ENCODE results near the gene SLC12A4.

DNA sequence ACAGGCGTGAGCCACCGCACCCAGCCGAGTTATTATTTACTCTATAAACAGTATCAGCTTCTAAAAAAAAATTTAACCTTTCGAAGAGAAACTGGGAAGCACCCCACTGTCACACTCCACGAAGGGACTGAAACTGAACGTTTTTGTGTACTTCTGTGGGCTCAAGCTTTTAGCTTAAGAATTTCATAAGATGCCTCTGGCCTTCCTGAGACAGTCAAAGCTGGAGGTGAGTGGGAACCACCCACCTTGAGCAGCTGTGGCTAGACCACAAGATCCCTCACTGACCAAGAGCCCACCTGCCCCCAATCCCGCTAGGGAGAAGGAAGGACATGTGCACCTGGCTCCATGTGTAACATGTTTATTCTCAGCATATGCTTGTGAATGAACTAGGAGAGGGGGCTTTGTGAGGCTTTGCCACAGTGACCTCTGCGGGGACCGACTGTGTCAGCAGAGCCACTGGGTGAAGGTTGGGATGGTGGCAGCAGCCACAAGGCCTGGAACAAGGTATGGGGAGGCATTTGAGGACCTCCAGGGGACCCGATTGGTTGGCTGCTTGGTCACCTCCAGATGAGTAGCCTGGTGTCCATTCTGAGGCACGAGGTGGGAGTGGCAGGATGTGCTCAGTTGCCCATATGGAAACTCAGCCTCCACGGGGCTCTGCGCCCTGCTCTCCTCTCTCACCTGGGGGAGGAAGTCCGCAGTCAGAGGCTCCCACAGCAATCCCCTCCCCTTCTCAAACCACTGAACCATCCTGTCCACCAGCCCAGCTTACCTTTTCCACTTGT is 7.1 kb upstream of the SLC12A4 start:
- TF ChIP-seq, protein P1, sequence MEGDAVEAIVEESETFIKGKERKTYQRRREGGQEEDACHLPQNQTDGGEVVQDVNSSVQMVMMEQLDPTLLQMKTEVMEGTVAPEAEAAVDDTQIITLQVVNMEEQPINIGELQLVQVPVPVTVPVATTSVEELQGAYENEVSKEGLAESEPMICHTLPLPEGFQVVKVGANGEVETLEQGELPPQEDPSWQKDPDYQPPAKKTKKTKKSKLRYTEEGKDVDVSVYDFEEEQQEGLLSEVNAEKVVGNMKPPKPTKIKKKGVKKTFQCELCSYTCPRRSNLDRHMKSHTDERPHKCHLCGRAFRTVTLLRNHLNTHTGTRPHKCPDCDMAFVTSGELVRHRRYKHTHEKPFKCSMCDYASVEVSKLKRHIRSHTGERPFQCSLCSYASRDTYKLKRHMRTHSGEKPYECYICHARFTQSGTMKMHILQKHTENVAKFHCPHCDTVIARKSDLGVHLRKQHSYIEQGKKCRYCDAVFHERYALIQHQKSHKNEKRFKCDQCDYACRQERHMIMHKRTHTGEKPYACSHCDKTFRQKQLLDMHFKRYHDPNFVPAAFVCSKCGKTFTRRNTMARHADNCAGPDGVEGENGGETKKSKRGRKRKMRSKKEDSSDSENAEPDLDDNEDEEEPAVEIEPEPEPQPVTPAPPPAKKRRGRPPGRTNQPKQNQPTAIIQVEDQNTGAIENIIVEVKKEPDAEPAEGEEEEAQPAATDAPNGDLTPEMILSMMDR (IDR thresholded peaks at IDR 0.05), result no peak
- no peak for TF ChIP-seq EP300 (IDR thresholded peaks at IDR 0.05)
- no peak for TF ChIP-seq POLR2A (IDR thresholded peaks at IDR 0.05)

Data from tibial nerve (tissue), 4 donors.